HepG2 (cell line): ENCODE data around the gene PLA2G4F.

Source experiments
- CBX5 ChIP-seq: sonication (generic); formaldehyde crosslinking; IDR thresholded peaks from 2 replicates; pipeline ENCODE4 v1.4.0; 2020; ENCODE audit warnings: missing genetic modification reagents, borderline replicate concordance
- DNMT3B ChIP-seq: conservative IDR thresholded peaks from 2 replicates; pipeline ENCODE4 v1.6.1; 2016; ENCODE audit warnings: missing biosample characterization, control low read depth
- FIP1L1 ChIP-seq: fragments of 200-400 bp; formaldehyde crosslinking; IDR thresholded peaks from 2 replicates; pipeline ENCODE4 v1.6.1; 2018; ENCODE audit warnings: low read depth, mild to moderate bottlenecking, low read length, moderate library complexity, borderline replicate concordance; ENCODE audit not compliant: insufficient read depth
- IKZF5 ChIP-seq: IDR thresholded peaks from 2 replicates; pipeline ENCODE4 v1.6.1; 2018; ENCODE audit warnings: missing genetic modification reagents, mild to moderate bottlenecking, missing compliant biosample characterization
- IRF9 ChIP-seq: sonication (generic); formaldehyde crosslinking; IDR thresholded peaks from 2 replicates; pipeline ENCODE4 v1.8.0; 2022; ENCODE audit warnings: missing genetic modification reagents, mild to moderate bottlenecking, borderline replicate concordance
- POLR2A ChIP-seq, 2 experiments: IDR thresholded peaks; 2 replicates each; pipeline ENCODE4 v1.6.1; 2011; ENCODE audit warnings: low read depth in 2 of 2, low read length in 2 of 2, mild to moderate bottlenecking in 1 of 2, moderate library complexity in 1 of 2; ENCODE audit not compliant: insufficient read depth in 1 of 2
- RARG ChIP-seq: sonication (generic); formaldehyde crosslinking; IDR thresholded peaks from 2 replicates; pipeline ENCODE4 v1.4.0; 2020; ENCODE audit warnings: low read depth, mild to moderate bottlenecking, missing genetic modification reagents
- RFX5 ChIP-seq: IDR thresholded peaks from 2 replicates; pipeline ENCODE4 v1.6.1; 2011; ENCODE audit warnings: low read depth, low read length, improper control_type of control experiment
- SRSF9 ChIP-seq: fragments of 200-400 bp; formaldehyde crosslinking; IDR thresholded peaks from 2 replicates; pipeline ENCODE4 v1.6.1; 2018; ENCODE audit warnings: borderline replicate concordance, mild to moderate bottlenecking, low read depth, low read length; ENCODE audit not compliant: insufficient read depth, poor library complexity, severe bottlenecking
- TFDP1 ChIP-seq: IDR thresholded peaks from 2 replicates; pipeline ENCODE4 v1.6.1; 2016; ENCODE audit warnings: missing compliant biosample characterization, missing genetic modification reagents, borderline replicate concordance
- ZBTB46 ChIP-seq: sonication (generic); formaldehyde crosslinking; IDR thresholded peaks from 2 replicates; pipeline ENCODE4 v1.4.0; 2020; ENCODE audit warnings: mild to moderate bottlenecking, missing genetic modification reagents, borderline replicate concordance
- ZNF614 ChIP-seq: IDR thresholded peaks from 2 replicates; pipeline ENCODE4 v1.6.1; 2018; ENCODE audit warnings: missing biosample characterization, missing genetic modification reagents, inconsistent platforms, borderline replicate concordance
- ZNF816 ChIP-seq: sonication (generic); formaldehyde crosslinking; IDR thresholded peaks from 2 replicates; pipeline ENCODE4 v1.8.0; 2022; ENCODE audit warnings: missing genetic modification reagents, mild to moderate bottlenecking, borderline replicate concordance
- ZSCAN21 ChIP-seq: sonication (generic); formaldehyde crosslinking; IDR thresholded peaks from 2 replicates; pipeline ENCODE4 v1.8.0; 2022; ENCODE audit warnings: mild to moderate bottlenecking, missing genetic modification reagents, moderate library complexity, borderline replicate concordance

GRCh38 chr15:42184736-42185135 is 28.3 kb upstream of the PLA2G4F start:
- no peak for TF ChIP-seq SRSF9
- TF ChIP-seq ZSCAN21, result no peak
- TF ChIP-seq FIP1L1, result no peak
- no peak for TF ChIP-seq IRF9 (CRISPR knock-in tag)
- TF ChIP-seq ZBTB46 (CRISPR knock-in tag), result no peak
- no peak for TF ChIP-seq DNMT3B (CRISPR knock-in tag)
- TF ChIP-seq RFX5, result no peak
- no peak for TF ChIP-seq POLR2A (IDR thresholded peaks at IDR 0.05; ENCODE audit: insufficient read depth in 1 of 2, low read depth in 2 of 2, low read length in 2 of 2)
- TF ChIP-seq IKZF5, result no peak
- TF ChIP-seq CBX5 (CRISPR knock-in tag), result no peak
- no peak for TF ChIP-seq ZNF614 (CRISPR knock-in tag)
- TF ChIP-seq RARG (CRISPR knock-in tag), result no peak
- no peak for TF ChIP-seq ZNF816 (CRISPR knock-in tag)
- TF ChIP-seq TFDP1 (CRISPR knock-in tag), result no peak
